OCI-LY1 (cell line): ENCODE measurements around the gene FAT1.

Source experiments
- EZH2 ChIP-seq: fragments of 200-600 bp; sonication (generic), shearing (Covaris generic); IDR thresholded peaks from 2 replicates; pipeline ENCODE4 v1.8.0; 2017; ENCODE audit warnings: borderline replicate concordance, mixed run types, mild to moderate bottlenecking, antibody characterized with exemption, low read length, moderate library complexity, mixed read lengths
- TF ChIP-seq, protein P1 (sequence below): fragments of 200-600 bp; sonication (generic), shearing (Covaris generic); IDR thresholded peaks from 2 replicates; pipeline ENCODE4 v1.5.1; 2017; ENCODE audit warnings: mild to moderate bottlenecking, antibody characterized with exemption, low read length, moderate library complexity, mixed read lengths

GRCh38 chr4:186653969-186654368, 69.7 kb downstream of the FAT1 start:
- TF ChIP-seq, protein P1, sequence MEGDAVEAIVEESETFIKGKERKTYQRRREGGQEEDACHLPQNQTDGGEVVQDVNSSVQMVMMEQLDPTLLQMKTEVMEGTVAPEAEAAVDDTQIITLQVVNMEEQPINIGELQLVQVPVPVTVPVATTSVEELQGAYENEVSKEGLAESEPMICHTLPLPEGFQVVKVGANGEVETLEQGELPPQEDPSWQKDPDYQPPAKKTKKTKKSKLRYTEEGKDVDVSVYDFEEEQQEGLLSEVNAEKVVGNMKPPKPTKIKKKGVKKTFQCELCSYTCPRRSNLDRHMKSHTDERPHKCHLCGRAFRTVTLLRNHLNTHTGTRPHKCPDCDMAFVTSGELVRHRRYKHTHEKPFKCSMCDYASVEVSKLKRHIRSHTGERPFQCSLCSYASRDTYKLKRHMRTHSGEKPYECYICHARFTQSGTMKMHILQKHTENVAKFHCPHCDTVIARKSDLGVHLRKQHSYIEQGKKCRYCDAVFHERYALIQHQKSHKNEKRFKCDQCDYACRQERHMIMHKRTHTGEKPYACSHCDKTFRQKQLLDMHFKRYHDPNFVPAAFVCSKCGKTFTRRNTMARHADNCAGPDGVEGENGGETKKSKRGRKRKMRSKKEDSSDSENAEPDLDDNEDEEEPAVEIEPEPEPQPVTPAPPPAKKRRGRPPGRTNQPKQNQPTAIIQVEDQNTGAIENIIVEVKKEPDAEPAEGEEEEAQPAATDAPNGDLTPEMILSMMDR: no peak
- no peak for TF ChIP-seq EZH2
